HUDEP-2 (cell line): ENCODE data around the gene GHRL.

Experiments used
- DNase-seq, 76 experiments: peaks; one replicate each; lab custom pipeline; 2025; ENCODE audit not compliant: unreplicated experiment in 76 of 76; lab: John Stamatoyannopoulos, UW

GHRL gene, protein sequence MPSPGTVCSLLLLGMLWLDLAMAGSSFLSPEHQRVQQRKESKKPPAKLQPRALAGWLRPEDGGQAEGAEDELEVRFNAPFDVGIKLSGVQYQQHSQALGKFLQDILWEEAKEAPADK

DNA sequence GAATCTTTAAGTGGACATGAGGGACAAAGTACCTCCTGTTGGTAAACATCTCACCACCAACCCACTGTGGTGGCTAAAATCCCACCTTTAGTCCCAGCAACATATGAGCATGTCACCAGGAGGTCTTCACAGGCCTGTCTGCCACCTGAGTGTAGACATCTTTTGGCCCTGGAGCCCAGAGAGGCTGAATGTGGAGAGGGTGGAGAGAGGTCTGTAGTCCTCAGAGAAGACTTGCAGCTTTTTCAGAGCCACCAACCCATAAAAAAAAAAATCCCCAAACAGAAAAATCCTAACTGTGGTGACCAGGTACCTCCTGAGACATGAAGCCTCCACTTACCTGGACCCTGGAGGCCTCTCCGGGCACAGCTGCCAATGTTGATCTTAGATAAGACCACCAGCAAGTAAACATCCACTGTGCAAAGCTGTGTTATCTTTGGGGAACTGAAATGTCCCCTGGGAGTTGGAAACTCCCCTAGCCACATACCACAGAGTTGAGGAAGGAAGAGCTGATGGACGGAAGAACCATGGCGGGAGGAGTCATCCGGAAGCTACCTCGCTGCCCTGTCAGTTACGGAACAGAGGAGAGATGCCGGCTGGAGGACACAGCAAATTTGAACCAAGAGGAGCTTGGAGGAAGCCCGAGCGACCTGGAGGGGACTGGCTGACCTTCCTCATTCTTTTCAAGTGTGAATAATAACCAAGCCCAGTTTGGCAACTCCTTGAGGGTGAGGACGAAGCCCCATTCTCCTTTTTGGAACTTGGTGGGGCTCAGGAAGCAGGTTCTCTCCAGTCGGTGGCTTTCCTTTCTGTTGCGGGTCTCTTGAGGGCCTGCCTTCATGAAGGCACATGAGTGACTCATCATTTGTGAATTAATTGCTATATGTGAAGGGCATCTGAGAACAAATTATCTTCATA is at the start of gene GHRL:
GHRL (minus strand) TSS at position 443 of the 915 bp plus-strand sequence. CDS start 2,767 bp downstream, outside the sequence.
- no peak for DNase-seq

DNA sequence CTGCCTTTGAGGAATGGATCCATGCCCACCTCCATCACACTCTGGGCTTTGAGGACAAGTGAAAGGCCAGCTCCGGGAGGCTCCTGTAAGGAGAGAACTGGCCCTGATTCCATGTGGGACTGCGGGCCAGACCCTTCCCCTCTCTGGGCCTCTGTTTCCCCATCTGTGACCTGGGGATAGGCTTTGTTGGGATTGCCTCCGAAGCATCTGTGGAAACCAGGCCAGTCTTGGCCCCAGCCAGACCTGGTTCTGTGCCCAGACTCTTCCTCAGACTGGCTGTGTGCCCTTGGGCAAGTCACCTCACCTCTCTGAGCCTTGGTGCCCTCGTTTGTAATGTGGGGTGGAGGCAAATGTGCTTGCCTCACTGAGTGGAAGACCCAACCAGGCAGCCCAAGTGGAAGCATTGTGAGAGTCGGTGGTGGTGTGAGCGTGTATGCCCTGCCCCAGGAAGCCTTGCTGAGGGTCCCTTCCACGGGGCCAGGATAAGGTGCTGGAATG is 49.2 kb upstream of the GHRL start:
- DNase-seq = no peak

DNA sequence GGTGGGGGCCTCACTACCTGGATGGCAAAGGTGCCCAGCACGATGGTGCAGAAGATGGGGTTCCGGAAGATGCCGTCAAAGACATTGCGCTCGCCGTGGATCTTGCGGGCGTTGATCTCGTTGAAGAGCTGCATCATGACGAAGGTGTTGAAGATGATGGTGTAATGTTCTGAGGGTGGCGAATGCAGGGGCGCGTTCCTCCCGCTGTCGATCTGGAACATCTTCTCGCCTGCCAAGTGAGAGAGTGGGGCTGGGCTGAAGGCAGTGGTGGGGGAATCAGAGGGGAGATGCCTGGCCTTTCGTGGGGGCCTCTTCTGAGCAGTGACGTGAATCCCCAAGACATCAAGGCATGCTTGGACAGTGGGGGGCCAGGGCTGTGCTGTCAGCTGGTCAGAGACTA is 47.7 kb upstream of the GHRL start:
- DNase-seq = no peak

DNA sequence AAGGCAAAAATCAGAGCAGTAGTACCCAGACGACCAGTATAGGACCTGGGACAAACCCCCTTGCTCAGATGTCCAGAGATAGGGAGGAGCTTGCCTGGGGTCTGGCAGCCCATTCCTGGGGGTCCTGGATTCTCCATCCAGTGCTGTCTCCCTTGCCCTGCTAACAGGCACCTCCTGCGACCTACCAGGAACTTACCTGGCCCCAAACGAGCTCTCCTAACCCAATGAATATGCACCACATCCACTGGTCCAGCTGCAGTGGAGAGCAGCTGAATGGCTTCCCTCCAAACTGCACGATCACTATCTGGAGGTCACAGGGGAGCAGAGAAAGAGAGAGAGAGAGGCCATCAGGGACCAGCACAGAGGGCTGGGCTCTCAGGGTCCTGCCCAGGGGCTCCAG is 47.3 kb upstream of the GHRL start:
- no peak for DNase-seq

DNA sequence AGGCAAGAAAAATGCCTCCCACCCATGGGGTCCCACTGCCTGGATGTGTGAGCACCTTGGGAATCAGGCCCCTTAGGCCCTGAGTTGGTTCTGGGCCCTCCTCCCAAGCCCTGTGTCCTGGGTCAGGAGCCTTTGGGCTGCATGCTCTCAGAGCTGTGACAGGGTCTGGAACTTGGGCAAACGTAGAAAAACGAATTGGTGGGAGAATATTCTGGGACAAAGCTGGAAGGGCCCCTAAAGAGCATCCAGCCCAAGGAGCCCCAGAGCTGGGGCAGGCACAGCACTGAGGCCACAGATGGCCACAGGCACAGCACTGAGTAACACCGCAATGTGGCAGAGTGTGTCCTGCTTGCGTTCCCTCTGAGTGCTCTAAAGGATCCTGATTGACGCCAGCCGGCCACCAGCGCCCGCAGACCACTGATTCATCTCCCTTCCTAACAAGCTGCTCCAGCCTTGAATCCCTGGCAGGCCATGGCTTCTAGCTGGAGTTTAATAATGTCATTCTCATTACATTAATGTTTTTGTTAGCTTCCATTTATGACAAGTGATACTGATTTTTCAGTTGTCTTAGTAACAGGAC is 46.7 kb upstream of the GHRL start:
- DNase-seq = no peak

DNA sequence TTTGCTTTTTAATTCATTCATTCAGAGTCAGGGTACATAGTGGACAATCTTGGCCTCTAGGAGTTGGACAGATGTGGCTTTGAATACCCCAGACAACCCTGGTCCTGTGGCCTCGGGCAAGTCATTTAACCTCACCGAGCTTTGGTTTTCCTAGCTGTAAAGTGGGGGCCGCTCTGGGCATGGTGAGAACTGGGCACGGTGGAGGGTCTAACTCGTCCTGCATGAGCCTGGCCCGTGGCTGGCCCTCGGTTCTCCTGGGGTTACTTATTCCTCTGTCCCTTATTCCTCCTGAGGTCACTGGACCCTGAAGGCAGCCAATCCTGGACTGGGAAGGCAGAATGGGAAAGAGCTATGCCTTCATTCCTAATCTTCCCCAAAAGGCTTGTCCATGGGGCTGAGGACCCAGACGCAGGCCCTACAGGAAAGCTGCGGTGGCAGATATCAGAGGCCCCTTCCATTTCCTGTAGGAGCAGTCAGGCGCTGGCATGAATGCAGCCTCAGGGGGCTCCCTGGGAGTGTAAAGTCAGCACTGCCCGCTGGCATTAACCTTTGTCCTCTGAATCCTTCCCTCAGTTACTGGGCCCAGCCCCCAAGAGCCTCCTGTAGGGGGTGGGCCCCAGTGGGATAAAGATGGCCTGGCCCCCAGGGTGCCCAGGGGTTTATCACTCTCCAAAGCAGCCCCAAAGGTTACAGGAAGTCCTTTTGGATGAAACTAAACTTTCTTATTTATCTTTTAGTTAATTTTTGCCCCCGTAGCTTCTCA is 46.0 kb upstream of the GHRL start:
- DNase-seq = no peak

DNA sequence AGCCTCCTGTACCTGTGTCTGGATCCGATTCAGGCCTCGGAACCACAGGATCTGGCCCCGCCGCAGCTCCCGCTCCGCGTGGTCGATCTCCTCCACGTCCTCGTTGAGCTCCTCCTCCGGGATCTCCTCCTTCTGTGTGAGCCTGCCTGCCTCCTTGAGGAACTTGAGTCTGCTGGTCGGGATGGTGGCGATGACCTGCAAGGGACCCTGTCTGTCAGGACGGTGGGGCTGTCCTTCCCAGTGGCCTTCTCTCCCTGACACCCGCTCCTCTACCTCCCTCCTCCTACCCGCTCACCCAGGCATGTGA is 45.4 kb upstream of the GHRL start:
- no peak for DNase-seq

DNA sequence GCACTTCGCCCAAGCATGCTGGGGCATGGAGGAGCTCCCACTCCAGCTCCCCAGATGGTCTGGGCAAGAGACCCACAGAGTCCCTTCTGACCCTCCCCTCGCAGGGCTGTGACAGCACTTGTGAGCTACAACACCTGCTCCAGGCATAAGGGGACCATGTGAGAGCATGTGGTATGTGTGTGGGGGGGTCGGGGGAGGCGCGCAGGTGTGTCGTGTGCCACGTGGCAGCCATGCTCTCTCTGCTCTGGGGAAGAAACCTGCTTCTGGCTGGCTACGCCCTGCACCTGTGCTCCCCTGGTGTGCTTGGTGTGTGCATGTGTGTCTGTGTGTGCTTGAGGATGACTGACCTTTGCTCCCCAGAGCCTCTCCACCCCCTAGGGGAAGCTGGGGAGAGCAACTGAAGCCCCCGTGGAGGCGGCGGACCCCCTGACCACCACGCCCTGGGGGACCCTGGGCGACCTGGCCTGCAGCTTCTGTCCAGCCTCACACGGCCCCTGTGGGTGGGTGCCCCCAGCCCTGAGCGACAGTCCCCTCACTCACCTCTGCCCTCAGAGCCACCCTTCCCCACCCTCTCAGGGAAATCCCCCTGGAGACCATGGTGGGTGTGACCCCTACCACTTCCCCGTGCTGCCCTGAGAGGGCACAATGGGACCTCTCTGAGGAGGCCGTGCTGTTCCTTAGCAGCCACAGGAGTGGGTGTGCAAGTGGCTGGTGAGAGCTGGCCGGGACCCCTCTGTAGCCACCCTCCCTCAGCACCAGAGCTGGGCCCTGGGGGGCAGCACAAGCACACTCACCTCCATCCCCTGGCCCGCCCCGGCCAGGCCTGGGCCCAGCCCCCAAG is 44.8 kb upstream of the GHRL start:
- no peak for DNase-seq

DNA sequence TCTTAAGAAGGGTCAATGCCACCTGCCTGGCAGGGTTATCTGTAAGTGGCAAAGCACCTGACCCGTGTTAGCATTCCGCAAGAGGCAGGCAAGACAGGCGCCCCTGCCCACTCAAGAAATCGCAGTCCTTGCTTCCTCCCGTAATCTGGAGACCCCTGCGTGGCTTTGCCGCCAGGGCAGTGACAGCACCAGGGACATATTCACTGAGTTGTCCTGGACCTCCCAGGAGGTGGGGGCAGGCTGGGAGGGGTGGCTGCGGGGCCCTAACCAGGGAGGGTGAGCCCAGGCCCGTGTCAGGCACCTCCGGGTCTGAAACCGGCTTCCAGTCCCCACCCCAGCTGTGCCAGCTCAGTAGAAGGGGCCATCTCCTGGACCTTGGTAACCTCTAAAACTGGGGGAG is 44.0 kb upstream of the GHRL start:
- no peak for DNase-seq

DNA sequence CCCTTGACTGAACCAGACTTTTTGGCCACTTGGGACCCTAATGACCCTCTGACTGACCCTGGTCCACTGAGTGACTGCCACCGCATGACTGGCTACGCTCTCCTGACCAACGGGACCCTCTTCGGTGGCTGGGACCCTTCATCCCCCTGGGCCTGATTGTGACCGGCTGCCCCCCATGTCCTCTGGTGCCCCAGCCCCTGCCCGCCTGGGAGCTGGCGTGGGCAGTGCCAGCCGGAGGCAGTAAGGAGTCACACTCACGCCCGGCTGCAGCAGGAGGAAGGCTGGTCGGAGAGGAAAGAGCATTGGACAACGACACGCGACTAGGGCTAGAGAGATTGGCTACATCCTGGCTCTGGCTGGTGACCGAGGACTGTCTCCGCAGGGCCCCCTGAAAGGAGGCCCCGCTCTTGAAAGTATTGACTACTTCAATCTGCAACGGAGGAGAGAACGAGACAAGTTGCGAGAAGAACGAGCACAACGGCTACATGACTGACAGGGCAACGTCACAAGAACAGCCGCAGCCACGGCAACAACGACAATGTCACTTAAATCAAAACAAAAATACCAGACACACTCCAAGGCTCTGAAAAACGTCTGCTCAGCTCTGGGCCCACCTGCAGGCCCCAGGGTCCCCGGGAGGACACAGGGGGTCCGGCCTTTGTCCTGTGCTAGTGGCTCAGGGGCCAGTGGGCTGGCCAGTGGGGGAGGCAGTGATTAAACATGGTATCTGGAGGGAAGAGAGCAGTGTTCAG is 43.3 kb upstream of the GHRL start:
- no peak for DNase-seq

DNA sequence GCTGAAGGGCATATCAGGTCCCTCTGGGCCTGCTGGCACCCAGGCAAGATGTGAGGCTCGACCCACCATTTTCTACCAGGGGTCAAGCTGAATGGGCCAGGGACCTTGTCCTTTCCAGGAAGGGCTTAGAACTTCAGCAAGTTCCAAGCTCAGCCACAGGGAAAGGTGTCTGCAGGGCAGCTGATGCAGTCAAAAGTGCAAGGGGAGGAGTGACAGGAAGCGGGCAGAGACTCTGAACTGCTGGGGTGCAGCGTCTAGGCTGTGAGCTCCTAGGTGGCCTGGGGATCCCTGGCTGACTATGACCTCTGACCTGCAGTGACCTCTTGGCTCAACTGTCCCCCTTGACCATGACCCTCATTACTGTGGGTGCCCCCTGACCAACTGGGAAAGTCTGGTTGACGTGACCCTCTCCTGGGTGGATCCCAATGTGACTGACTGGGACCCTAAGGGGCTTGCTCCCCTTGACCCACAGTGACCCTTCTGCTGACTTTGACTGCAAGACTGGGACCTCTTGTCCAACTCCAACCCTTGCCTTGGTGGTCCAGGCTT is 42.5 kb upstream of the GHRL start:
- DNase-seq = no peak

DNA sequence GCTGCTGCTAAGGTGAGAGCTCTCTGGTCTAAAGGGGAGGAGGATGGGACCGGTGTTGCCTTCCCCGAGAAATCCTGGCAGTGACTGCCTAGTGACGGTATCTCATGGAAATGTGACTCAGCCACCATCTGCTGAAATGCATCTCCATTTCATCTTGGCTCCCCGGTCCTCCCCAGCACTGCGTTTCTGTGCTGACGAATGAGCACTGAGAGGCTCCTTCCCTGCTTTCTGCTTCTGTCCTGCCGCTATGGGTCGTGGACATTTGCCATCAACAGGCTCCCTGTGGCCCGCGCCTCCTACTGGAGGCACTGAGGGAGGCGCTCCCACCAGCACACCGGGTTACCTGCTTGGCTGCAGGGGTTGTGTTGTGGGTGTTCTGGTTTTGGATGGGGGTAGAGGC is 41.7 kb upstream of the GHRL start:
- DNase-seq = no peak

DNA sequence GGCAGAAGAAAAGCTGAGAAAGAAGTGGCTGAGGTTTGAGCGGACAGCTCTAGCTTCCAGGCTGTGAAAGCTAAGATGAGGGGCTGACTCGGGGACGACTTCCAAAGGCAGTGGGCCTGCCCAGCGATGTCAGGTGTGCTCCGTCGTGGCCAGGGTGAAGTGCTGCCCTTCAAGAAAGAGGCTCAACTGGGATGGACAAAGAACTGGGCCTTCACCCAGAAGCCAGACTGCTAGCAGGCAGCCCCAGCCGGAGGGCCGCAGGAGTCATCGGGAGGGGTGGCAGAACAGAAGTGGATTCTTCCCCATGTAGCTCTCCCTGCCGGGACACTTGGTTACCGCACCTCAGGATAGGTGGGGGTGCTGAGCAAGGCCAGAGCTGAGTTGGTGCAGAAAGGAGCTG is 41.3 kb upstream of the GHRL start:
- DNase-seq = no peak

DNA sequence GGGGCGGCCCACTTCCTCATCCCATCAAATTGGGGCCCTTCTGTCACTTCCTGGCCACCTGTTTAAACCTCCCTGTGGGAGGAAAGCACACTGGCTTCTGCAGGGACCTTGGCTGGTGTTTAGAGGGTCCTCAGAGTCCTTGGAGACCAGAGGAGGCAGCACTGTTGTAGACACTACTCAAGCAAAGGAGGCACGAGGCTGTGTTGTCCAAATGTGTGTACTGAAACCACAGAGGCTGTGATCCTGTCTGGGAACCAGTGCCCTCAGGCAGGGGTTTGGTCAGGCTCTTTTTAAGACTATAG is 40.6 kb upstream of the GHRL start:
- no peak for DNase-seq

DNA sequence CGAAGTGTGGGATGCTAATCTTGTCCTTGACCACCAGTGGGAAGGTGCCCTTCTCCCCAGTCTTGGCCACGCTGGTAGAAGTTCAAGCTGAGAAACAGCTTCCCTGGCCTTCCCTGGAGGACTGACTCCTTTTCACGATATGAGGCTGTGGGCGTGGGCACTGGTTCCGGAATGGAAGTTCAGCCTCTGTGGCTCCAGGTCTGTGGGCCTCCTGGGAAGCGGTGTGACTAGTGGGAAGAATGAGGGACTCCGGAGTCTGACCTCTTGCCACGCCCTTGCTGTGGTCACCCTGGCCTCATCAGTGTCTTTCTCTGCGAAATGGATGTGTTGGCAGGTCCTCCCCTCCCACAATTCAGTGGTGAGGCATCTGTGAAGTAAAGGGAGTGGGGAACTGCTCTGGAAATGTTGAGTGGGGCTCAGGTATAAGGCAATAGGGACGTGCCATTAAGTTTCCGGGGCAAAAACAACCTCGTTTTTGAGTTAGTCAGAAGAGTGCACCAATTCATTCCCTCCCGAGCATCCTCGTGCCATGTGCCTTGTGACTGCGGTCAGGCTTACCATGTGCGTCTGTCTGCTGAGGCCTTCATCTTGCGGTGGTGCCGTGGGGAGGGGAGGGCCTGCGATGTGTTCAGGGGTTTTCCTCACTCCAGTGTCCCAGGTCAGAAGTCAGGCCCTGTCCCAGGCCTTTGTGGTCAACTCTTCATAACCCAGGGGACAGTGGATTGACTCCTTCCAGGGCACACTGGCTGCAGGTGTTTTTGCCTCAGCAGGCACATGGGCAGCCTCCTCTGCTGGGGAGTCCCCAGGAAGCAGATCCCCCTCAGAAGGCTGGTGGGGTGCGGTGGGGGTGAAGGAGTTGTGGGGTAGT is 40.0 kb upstream of the GHRL start:
- no peak for DNase-seq

DNA sequence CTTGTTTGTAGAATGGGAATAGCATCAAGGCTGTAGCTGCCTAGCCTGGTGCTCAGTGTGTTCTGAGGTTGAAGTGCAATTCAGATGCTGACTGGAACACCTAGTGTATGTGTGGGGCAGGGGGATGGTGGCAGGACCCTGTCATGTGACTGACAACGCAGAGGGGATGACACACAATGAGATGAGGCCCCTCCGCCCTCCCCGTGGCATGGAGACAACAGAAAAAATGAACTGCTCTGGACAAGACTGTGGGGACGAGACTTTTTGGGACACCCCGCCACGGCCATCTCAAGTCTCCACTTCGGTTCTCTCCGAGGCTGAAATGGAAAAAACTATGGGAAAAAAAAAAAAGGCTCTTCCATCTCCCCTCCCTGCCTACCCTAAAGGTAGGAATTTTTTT is 38.6 kb upstream of the GHRL start:
- DNase-seq = no peak

DNA sequence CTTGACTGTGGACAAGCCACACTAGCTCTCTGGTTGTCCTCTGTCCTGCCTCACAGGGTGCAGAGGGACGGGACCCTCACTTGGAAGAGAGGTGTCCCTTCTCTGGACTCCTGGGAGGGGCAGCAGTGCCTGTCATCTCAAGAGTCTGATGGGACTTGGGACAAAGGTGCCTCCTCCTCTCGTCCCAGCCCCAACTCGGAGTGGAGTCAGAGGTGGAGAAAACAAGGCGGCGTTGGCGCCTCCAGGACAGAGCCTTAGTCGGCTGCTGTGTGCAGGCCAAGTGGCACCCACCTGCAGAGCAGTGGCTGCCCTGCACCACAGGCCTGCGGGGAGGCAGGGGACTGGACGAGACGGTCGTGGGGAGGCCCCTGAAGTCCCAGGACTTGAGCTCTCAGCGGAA is 37.6 kb upstream of the GHRL start:
- DNase-seq = no peak

DNA sequence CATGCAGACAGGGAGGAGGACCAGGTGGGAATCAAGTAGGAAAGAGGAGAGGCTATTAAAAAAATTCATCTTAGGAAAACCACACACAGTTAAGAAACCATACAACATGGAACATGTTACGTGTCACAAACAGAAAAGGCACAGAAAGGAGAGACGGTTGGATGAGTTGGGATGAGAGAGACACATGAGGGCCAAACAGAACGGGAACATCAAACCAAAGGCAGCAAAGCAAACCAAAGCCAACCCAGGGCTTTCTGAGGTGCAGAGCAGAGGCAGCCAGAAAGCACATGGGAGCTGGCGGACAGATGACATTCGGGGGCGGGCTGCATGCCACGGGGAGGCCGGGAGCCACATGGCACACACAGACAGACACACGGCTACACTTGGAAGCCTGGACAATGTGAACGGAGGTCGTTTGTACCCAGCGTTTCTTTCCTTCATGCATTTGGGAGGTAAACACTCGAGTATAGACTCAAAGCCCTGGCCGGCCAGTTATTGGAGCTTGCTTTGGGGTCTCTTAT is 36.8 kb upstream of the GHRL start:
- DNase-seq = no peak
